Panc1 (cell line): ENCODE measurements around the gene SCGB2A2.

Experiments used
- POLR2AphosphoS5 ChIP-seq: IDR thresholded peaks from 2 replicates; pipeline ENCODE4 v1.6.1; 2012; ENCODE audit warnings: mild to moderate bottlenecking, low read depth, low read length, moderate library complexity
- SIN3A ChIP-seq: IDR thresholded peaks from 2 replicates; pipeline ENCODE4 v1.6.1; 2012; ENCODE audit warnings: low read depth, mild to moderate bottlenecking, low read length, moderate library complexity, borderline replicate concordance; ENCODE audit not compliant: insufficient read depth
- TCF7L2 ChIP-seq: IDR thresholded peaks from 2 replicates; pipeline ENCODE4 v1.6.1; 2011; ENCODE audit warnings: mild to moderate bottlenecking, low read depth, low read length, inconsistent platforms
- TF ChIP-seq, protein P1 (sequence below): fragments of 450-650 bp; IDR thresholded peaks from 2 replicates; pipeline ENCODE4 v1.5.1; 2017; ENCODE audit warnings: mild to moderate bottlenecking
- TF ChIP-seq, protein P2 (sequence below), 2 experiments: IDR thresholded peaks; 2 replicates each; pipeline ENCODE4 v1.6.1; 2011 to 2012; ENCODE audit warnings: low read depth in 2 of 2, control low read depth in 1 of 2, low read length in 1 of 2, mild to moderate bottlenecking in 1 of 2, moderate library complexity in 1 of 2; ENCODE audit not compliant: insufficient read depth in 1 of 2

DNA sequence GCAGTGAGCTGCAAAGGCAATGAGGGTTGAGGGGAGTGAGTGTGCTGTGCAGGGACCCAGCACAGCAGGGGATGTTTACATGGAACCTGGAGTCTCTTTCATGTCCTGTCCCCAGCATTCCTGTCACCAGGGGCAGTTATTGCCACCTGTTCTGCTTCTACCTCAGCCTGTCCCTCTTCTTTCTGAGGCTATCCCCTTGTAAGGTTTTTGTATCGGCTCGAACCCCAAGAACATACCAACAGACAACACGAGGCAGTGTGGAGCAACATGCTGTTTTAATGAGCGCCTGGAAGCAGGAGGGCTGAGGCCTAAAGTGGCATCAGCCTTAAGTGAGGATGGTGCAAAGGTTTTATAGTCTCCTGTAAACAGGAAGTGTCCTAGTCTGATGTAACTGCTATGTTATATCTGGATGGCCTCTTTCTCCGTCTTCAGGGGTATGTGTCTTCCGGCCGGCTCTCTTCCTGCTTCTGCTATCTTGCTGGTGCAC is 3.9 kb downstream of the SCGB2A2 start:
- TF ChIP-seq, protein P1, sequence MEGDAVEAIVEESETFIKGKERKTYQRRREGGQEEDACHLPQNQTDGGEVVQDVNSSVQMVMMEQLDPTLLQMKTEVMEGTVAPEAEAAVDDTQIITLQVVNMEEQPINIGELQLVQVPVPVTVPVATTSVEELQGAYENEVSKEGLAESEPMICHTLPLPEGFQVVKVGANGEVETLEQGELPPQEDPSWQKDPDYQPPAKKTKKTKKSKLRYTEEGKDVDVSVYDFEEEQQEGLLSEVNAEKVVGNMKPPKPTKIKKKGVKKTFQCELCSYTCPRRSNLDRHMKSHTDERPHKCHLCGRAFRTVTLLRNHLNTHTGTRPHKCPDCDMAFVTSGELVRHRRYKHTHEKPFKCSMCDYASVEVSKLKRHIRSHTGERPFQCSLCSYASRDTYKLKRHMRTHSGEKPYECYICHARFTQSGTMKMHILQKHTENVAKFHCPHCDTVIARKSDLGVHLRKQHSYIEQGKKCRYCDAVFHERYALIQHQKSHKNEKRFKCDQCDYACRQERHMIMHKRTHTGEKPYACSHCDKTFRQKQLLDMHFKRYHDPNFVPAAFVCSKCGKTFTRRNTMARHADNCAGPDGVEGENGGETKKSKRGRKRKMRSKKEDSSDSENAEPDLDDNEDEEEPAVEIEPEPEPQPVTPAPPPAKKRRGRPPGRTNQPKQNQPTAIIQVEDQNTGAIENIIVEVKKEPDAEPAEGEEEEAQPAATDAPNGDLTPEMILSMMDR = no peak
- TF ChIP-seq TCF7L2 = 0 out of 2 replicates have a peak, but pooled peaks have one; percentile 23
- TF ChIP-seq POLR2AphosphoS5 = no peak
- TF ChIP-seq SIN3A = no peak
- TF ChIP-seq, protein P2, sequence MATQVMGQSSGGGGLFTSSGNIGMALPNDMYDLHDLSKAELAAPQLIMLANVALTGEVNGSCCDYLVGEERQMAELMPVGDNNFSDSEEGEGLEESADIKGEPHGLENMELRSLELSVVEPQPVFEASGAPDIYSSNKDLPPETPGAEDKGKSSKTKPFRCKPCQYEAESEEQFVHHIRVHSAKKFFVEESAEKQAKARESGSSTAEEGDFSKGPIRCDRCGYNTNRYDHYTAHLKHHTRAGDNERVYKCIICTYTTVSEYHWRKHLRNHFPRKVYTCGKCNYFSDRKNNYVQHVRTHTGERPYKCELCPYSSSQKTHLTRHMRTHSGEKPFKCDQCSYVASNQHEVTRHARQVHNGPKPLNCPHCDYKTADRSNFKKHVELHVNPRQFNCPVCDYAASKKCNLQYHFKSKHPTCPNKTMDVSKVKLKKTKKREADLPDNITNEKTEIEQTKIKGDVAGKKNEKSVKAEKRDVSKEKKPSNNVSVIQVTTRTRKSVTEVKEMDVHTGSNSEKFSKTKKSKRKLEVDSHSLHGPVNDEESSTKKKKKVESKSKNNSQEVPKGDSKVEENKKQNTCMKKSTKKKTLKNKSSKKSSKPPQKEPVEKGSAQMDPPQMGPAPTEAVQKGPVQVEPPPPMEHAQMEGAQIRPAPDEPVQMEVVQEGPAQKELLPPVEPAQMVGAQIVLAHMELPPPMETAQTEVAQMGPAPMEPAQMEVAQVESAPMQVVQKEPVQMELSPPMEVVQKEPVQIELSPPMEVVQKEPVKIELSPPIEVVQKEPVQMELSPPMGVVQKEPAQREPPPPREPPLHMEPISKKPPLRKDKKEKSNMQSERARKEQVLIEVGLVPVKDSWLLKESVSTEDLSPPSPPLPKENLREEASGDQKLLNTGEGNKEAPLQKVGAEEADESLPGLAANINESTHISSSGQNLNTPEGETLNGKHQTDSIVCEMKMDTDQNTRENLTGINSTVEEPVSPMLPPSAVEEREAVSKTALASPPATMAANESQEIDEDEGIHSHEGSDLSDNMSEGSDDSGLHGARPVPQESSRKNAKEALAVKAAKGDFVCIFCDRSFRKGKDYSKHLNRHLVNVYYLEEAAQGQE (IDR thresholded peaks at IDR 0.05; ENCODE audit: insufficient read depth in 1 of 2, low read depth in 2 of 2, low read length in 1 of 2) = no peak
